ENCODE results near the gene GAMT.

Gene GAMT

DNA sequence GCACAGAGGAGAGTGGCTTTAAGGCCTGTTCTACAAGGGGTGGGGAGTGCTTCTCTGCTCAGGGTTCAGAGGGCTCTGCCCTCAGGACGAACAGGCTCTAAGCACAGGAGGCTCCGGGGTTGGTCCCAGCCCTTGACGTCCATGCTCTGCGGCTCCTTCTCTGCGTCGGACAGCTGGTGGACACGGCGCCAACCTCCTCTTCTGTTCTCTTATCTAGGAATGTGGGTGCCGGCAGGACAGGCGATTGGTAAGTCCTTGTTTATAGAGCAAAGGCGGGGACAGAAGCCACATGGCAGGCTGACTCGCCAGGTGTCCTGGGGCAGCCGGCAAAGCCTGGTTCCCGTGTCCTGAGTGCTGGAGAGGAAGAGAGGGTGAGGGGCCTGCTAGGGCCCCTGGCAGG lies 28.4 kb upstream of the GAMT start:
- no peak overlapping the region for H3K4me3 ChIP-seq (ENCODE audit: severe bottlenecking)
- H3K36me3 ChIP-seq (ENCODE audit: low read depth), result peaks cover 95% of the 10 kb centered on the region
- TF ChIP-seq, protein P1, sequence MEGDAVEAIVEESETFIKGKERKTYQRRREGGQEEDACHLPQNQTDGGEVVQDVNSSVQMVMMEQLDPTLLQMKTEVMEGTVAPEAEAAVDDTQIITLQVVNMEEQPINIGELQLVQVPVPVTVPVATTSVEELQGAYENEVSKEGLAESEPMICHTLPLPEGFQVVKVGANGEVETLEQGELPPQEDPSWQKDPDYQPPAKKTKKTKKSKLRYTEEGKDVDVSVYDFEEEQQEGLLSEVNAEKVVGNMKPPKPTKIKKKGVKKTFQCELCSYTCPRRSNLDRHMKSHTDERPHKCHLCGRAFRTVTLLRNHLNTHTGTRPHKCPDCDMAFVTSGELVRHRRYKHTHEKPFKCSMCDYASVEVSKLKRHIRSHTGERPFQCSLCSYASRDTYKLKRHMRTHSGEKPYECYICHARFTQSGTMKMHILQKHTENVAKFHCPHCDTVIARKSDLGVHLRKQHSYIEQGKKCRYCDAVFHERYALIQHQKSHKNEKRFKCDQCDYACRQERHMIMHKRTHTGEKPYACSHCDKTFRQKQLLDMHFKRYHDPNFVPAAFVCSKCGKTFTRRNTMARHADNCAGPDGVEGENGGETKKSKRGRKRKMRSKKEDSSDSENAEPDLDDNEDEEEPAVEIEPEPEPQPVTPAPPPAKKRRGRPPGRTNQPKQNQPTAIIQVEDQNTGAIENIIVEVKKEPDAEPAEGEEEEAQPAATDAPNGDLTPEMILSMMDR (IDR thresholded peaks at IDR 0.05; ENCODE audit: poor library complexity, severe bottlenecking), result no peak
- no peaks in the 10 kb centered on the region for H3K9me3 ChIP-seq (ENCODE audit: severe bottlenecking)
- peaks cover 6% of the 10 kb centered on the region for H3K4me1 ChIP-seq (ENCODE audit: insufficient read depth, poor library complexity, severe bottlenecking)
- H3K27ac ChIP-seq (ENCODE audit: poor library complexity, severe bottlenecking), result no peak overlapping the region
- no peaks in the 10 kb centered on the region for H3K27me3 ChIP-seq (ENCODE audit: insufficient read depth, poor library complexity, severe bottlenecking)
- ATAC-seq (ENCODE audit: low read depth) (no peak), DNase-seq (ENCODE audit: low spot score) (no peak)

DNA sequence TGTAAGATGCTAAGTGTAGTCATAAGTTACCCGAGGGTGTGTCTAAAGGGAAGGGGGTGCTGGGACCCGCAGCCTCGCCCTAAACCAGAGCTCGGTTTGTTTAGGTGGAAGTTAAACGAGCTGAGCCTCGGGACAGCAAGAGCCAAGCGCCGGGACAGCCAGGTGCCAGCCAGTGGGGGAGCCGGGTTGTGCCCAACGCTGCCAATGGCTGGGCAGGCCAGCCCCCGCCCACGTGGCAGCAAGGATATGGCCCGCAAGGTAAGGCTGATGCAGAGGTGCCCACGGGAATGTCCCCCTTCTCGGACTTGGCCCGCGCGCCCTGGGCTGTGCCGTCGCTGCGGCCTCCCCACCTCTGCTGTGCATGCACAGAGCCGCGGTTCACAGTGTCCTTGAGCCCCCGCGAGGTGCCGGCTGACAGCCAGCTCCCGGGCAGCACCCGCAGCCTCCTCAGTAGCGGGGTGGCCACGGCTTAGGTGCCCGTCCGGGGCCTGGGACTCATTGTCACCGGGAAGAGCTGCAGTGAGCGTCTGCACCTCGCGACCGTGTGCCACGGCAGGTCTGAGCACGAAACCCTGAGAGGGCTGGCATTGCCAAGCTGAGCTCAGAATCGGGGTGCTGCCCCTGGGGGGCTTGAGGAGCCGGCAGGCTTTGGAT lies 27.5 kb upstream of the GAMT start:
- DNase-seq (ENCODE audit: low spot score), result no peak
- no peak for ATAC-seq (ENCODE audit: low read depth)
- TF ChIP-seq, protein P1 (IDR thresholded peaks at IDR 0.05; ENCODE audit: poor library complexity, severe bottlenecking), result no peak
- H3K36me3 ChIP-seq (ENCODE audit: low read depth), result peaks cover 93% of the 10 kb centered on the region
- H3K27ac ChIP-seq (ENCODE audit: poor library complexity, severe bottlenecking), result no peak overlapping the region
- H3K27me3 ChIP-seq (ENCODE audit: insufficient read depth, poor library complexity, severe bottlenecking), result no peaks in the 10 kb centered on the region
- no peak overlapping the region for H3K4me3 ChIP-seq (ENCODE audit: severe bottlenecking)
- H3K9me3 ChIP-seq (ENCODE audit: severe bottlenecking), result no peaks in the 10 kb centered on the region
- peaks cover 11% of the 10 kb centered on the region for H3K4me1 ChIP-seq (ENCODE audit: insufficient read depth, poor library complexity, severe bottlenecking)

DNA sequence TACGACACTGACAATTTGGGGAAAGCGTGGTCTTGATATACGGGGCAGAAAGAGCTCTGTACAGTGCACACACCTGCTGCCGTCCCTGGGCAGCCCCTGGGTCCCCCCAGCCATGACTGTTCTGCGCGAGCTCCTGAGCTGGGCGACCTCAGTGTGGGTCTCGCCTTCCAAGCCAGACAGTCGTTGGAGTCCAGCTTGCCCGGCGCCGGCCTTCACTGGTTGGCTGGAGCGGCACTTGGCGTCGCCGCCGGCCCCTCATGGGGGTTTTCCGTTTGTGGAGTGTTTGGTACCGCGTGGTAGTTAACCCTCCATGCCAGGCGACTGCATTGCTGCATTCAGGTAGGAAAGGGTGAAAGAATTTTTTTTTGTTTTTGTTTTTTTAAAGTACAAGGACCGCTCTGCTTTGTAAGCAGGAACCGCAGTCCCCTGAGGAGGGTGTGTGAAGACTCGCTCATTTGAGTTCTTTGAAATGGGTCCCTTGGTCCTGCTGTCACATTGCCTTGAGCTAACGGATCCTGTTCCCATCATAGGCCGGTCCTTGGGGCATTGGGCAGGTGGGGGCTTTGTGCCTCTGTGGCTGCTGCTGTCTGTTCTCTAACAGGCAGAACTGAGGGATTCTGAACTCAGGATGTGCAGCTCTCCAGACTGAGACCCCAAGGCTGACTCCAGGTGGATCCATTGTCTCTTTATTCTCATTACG lies 26.0 kb upstream of the GAMT start:
- no peaks in the 10 kb centered on the region for H3K27me3 ChIP-seq (ENCODE audit: insufficient read depth, poor library complexity, severe bottlenecking)
- no peak overlapping the region for H3K27ac ChIP-seq (ENCODE audit: poor library complexity, severe bottlenecking)
- H3K9me3 ChIP-seq (ENCODE audit: severe bottlenecking), result no peaks in the 10 kb centered on the region
- H3K4me1 ChIP-seq (ENCODE audit: insufficient read depth, poor library complexity, severe bottlenecking), result peaks cover 11% of the 10 kb centered on the region
- peaks cover 95% of the 10 kb centered on the region for H3K36me3 ChIP-seq (ENCODE audit: low read depth)
- DNase-seq (ENCODE audit: low spot score), result no peak
- no peak overlapping the region for H3K4me3 ChIP-seq (ENCODE audit: severe bottlenecking)
- TF ChIP-seq, protein P1 (IDR thresholded peaks at IDR 0.05; ENCODE audit: poor library complexity, severe bottlenecking), result no peak
- ATAC-seq (ENCODE audit: low read depth), result no peak

DNA sequence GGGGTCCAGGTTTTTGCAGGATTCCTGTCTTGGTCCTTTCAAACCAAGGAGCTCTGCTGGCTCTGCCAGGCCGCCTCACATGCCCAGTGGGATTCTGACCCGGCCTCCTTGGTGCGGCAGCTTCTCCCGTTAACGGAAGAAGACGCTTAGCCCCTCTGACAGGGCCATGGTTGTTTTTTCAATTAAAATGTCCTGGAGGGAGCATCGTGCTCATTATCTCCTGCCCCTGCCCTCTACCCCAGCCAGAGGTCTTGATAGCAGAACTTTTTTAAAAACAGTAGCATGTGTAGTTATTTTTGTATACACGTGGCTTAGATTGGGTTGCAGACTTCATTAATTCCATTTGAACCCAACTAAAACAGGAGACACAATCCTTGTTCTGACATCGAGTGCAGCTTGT lies 25.4 kb upstream of the GAMT start:
- Histone ChIP-seq H3K27ac (ENCODE audit: poor library complexity, severe bottlenecking) (no peak overlapping the region), H3K9me3 (ENCODE audit: severe bottlenecking) (no peaks in the 10 kb centered on the region), H3K4me3 (ENCODE audit: severe bottlenecking) (no peak overlapping the region), H3K36me3 (ENCODE audit: low read depth) (peaks cover 92% of the 10 kb centered on the region), H3K4me1 (ENCODE audit: insufficient read depth, poor library complexity, severe bottlenecking) (peaks cover 11% of the 10 kb centered on the region), H3K27me3 (ENCODE audit: insufficient read depth, poor library complexity, severe bottlenecking) (no peaks in the 10 kb centered on the region)
- DNase-seq (ENCODE audit: low spot score) (no peak), ATAC-seq (ENCODE audit: low read depth) (no peak)
- TF ChIP-seq, protein P1 (IDR thresholded peaks at IDR 0.05; ENCODE audit: poor library complexity, severe bottlenecking), result no peak

DNA sequence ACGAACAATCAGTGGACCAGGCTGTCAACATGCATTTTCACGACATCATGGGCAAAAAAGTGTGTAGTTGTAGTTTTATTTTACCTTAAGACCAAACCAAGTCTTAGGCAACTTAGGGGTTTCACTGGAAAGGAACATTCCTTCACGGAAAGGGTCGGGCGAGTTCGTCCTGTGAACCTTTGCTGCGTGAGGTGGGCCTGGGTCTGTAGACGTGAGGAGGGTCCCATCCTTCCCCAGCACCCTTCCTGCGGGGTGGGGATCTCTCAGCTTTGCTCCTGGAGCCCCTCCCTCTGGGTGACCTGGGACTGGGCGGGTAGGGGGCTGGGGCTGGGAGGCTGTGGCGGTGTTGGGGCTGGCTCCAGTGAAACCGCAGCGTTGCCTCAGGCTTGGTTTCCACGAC lies 24.6 kb upstream of the GAMT start:
- Histone ChIP-seq H3K4me1 (ENCODE audit: insufficient read depth, poor library complexity, severe bottlenecking) (peaks cover 11% of the 10 kb centered on the region), H3K36me3 (ENCODE audit: low read depth) (peaks cover 92% of the 10 kb centered on the region)

More for the DNA sequence above, 24.6 kb upstream of the GAMT start:
- H3K9me3 ChIP-seq (ENCODE audit: severe bottlenecking), result no peaks in the 10 kb centered on the region
- H3K27ac ChIP-seq (ENCODE audit: poor library complexity, severe bottlenecking), result no peak overlapping the region
- ATAC-seq (ENCODE audit: low read depth) (no peak), DNase-seq (ENCODE audit: low spot score) (no peak)
- no peaks in the 10 kb centered on the region for H3K27me3 ChIP-seq (ENCODE audit: insufficient read depth, poor library complexity, severe bottlenecking)
- no peak overlapping the region for H3K4me3 ChIP-seq (ENCODE audit: severe bottlenecking)
- TF ChIP-seq, protein P1 (IDR thresholded peaks at IDR 0.05; ENCODE audit: poor library complexity, severe bottlenecking), result no peak

Data from RWPE2 (cell line).